HG03342 (cell line): ENCODE results near the gene CLK3.

Source experiments
- ATAC-seq: cut with Tn5 transposase; IDR thresholded peaks from one replicate; pipeline ENCODE4 v1.9.1; 2021; ENCODE audit warnings: mild to moderate bottlenecking, moderate library complexity; ENCODE audit not compliant: unreplicated experiment

Gene CLK3

GRCh38 chr15:74603026-74603788 is 12.4 kb upstream of the CLK3 start:
- no peak for ATAC-seq

GRCh38 chr15:74603789-74604705 is 11.6 kb upstream of the CLK3 start:
- ATAC-seq = no peak

- ATAC-seq = no peak
These were observed 10.4 kb upstream of the CLK3 start for GRCh38 chr15:74604983-74605794.

GRCh38 chr15:74605795-74606150 is 9.9 kb upstream of the CLK3 start:
- no peak for ATAC-seq

GRCh38 chr15:74608786-74609185 is 6.8 kb upstream of the CLK3 start:
- ATAC-seq = no peak

- no peak for ATAC-seq
These were observed 5.7 kb upstream of the CLK3 start for GRCh38 chr15:74609938-74610301.

- ATAC-seq = no peak
These were observed 5.2 kb upstream of the CLK3 start for GRCh38 chr15:74610302-74610951.

- no peak for ATAC-seq
These were observed 4.3 kb upstream of the CLK3 start for GRCh38 chr15:74611341-74611740.

GRCh38 chr15:74611834-74612233 is 3.8 kb upstream of the CLK3 start:
- no peak for ATAC-seq

- ATAC-seq = no peak
These were observed 3.0 kb upstream of the CLK3 start for GRCh38 chr15:74612677-74613076.

GRCh38 chr15:74613089-74613952 is 2.3 kb upstream of the CLK3 start:
- ATAC-seq = no peak

GRCh38 chr15:74613953-74614743 is 1.5 kb upstream of the CLK3 start:
- ATAC-seq = no peak

- peak; percentile 45 for ATAC-seq
These were observed 710 bp upstream of the CLK3 start for GRCh38 chr15:74614744-74615507.

- ATAC-seq = no peak
These were observed 817 bp downstream of the CLK3 start for GRCh38 chr15:74616366-74616939.

- no peak for ATAC-seq
These were observed 1.4 kb downstream of the CLK3 start for GRCh38 chr15:74616996-74617395.

GRCh38 chr15:74618841-74619596 is 3.4 kb downstream of the CLK3 start:
- ATAC-seq = no peak

- no peak for ATAC-seq
These were observed 4.4 kb downstream of the CLK3 start for GRCh38 chr15:74619916-74620635.
